OCI-LY1 (cell line): ENCODE results near the gene SSH2.

Source experiments
- H2AFZ ChIP-seq: fragments of 200-600 bp; sonication (generic), shearing (Covaris generic); 2 replicates; pipeline ENCODE4 v1.6.0; 2014; ENCODE audit warnings: antibody characterized with exemption, mild to moderate bottlenecking, low read length
- H3F3A ChIP-seq: fragments of 200-600 bp; sonication (generic), shearing (Covaris generic); 2 replicates; pipeline ENCODE4 v1.6.0; 2014; ENCODE audit warnings: mild to moderate bottlenecking, antibody characterized with exemption, low read length, moderate library complexity; ENCODE audit not compliant: insufficient read depth
- H3K27ac ChIP-seq: fragments of 200-600 bp; sonication (generic); 2 replicates; pipeline ENCODE4 v1.5.1; 2014; ENCODE audit warnings: low read length, mixed run types, mild to moderate bottlenecking, low read depth; ENCODE audit not compliant: poor library complexity, severe bottlenecking
- H3K27me3 ChIP-seq: fragments of 200-600 bp; sonication (generic); 2 replicates; pipeline ENCODE4 v1.6.0; 2014; ENCODE audit warnings: antibody characterized with exemption, mild to moderate bottlenecking, low read length, moderate library complexity; ENCODE audit not compliant: insufficient read depth
- H3K36me3 ChIP-seq: fragments of 200-600 bp; sonication (generic); 2 replicates; pipeline ENCODE4 v1.6.1; 2014; ENCODE audit warnings: mild to moderate bottlenecking, antibody characterized with exemption, low read length, moderate library complexity, mixed read lengths; ENCODE audit not compliant: insufficient read depth
- H3K4me1 ChIP-seq: fragments of 200-600 bp; sonication (generic); 2 replicates; pipeline ENCODE4 v1.5.1; 2014; ENCODE audit warnings: mild to moderate bottlenecking, low read length, moderate library complexity; ENCODE audit not compliant: insufficient read depth, severe bottlenecking
- H3K4me2 ChIP-seq: fragments of 200-600 bp; sonication (generic), shearing (Covaris generic); 2 replicates; pipeline ENCODE4 v1.6.1; 2014; ENCODE audit warnings: low read length
- H3K4me3 ChIP-seq: fragments of 200-600 bp; sonication (generic); 2 replicates; pipeline ENCODE4 v1.5.1; 2014; ENCODE audit warnings: low read length, low read depth, mild to moderate bottlenecking, mixed read lengths; ENCODE audit not compliant: poor library complexity, severe bottlenecking
- H3K79me2 ChIP-seq: fragments of 200-600 bp; shearing (Covaris generic); 2 replicates; pipeline ENCODE4 v1.6.1; 2016; ENCODE audit warnings: mixed run types, low read length, mixed read lengths; ENCODE audit not compliant: insufficient read depth
- H3K9ac ChIP-seq: fragments of 200-600 bp; sonication (generic), shearing (Covaris generic); 2 replicates; pipeline ENCODE4 v1.6.1; 2014; ENCODE audit warnings: mild to moderate bottlenecking, low read length, mixed read lengths
- H3K9me2 ChIP-seq: fragments of 200-600 bp; sonication (generic), shearing (Covaris generic); 2 replicates; pipeline ENCODE4 v1.6.1; 2014; ENCODE audit warnings: low read depth, mild to moderate bottlenecking, low read length, mixed read lengths
- H3K9me3 ChIP-seq: fragments of 200-600 bp; shearing (Covaris generic); 2 replicates; pipeline ENCODE4 v1.6.1; 2014; ENCODE audit warnings: low read length, mixed read lengths
- H4K20me1 ChIP-seq: fragments of 200-600 bp; sonication (generic), shearing (Covaris generic); 2 replicates; pipeline ENCODE4 v1.6.0; 2016; ENCODE audit warnings: mild to moderate bottlenecking, low read length; ENCODE audit not compliant: insufficient read depth
- EZH2 ChIP-seq: fragments of 200-600 bp; sonication (generic), shearing (Covaris generic); IDR thresholded peaks from 2 replicates; pipeline ENCODE4 v1.8.0; 2017; ENCODE audit warnings: borderline replicate concordance, mixed run types, mild to moderate bottlenecking, antibody characterized with exemption, low read length, moderate library complexity, mixed read lengths
- TF ChIP-seq, protein P1 (sequence below): fragments of 200-600 bp; sonication (generic), shearing (Covaris generic); IDR thresholded peaks from 2 replicates; pipeline ENCODE4 v1.5.1; 2017; ENCODE audit warnings: mild to moderate bottlenecking, antibody characterized with exemption, low read length, moderate library complexity, mixed read lengths

Gene SSH2

GRCh38 chr17:29710520-29710884, 219.5 kb downstream of the SSH2 start:
- Histone ChIP-seq H3K27me3 (no peaks in the 10 kb centered on the region), H3K79me2 (peaks cover 9% of the 10 kb centered on the region; the same call in 1 of the 2 replicates), H3K9me3 (no peaks in the 10 kb centered on the region), H3K9ac (no peak overlapping the region), H3K4me2 (no peak overlapping the region), H3K27ac (peak overlapping the region; percentile 58), H4K20me1 (no peaks in the 10 kb centered on the region), H3K4me1 (peaks cover 63% of the 10 kb centered on the region), H3K4me3 (no peak overlapping the region), H3K36me3 (peaks cover 10% of the 10 kb centered on the region), H2AFZ (no peak overlapping the region), H3F3A (no peaks in the 10 kb centered on the region), H3K9me2 (no peaks in the 10 kb centered on the region)
- no peak for TF ChIP-seq EZH2
- TF ChIP-seq, protein P1, sequence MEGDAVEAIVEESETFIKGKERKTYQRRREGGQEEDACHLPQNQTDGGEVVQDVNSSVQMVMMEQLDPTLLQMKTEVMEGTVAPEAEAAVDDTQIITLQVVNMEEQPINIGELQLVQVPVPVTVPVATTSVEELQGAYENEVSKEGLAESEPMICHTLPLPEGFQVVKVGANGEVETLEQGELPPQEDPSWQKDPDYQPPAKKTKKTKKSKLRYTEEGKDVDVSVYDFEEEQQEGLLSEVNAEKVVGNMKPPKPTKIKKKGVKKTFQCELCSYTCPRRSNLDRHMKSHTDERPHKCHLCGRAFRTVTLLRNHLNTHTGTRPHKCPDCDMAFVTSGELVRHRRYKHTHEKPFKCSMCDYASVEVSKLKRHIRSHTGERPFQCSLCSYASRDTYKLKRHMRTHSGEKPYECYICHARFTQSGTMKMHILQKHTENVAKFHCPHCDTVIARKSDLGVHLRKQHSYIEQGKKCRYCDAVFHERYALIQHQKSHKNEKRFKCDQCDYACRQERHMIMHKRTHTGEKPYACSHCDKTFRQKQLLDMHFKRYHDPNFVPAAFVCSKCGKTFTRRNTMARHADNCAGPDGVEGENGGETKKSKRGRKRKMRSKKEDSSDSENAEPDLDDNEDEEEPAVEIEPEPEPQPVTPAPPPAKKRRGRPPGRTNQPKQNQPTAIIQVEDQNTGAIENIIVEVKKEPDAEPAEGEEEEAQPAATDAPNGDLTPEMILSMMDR = no peak

- Histone ChIP-seq H3K79me2 (peaks cover 12% of the 10 kb centered on the region; the same call in 1 of the 2 replicates), H3K27ac (peak overlapping the region; percentile 58), H3K27me3 (no peaks in the 10 kb centered on the region), H3K9ac (no peak overlapping the region), H3K4me1 (peaks cover 63% of the 10 kb centered on the region), H3F3A (no peaks in the 10 kb centered on the region), H2AFZ (no peak overlapping the region), H3K9me3 (no peaks in the 10 kb centered on the region), H3K4me3 (no peak overlapping the region), H3K36me3 (peaks cover 10% of the 10 kb centered on the region), H4K20me1 (no peaks in the 10 kb centered on the region), H3K4me2 (no peak overlapping the region), H3K9me2 (no peaks in the 10 kb centered on the region)
- TF ChIP-seq, protein P1 = no peak
- no peak for TF ChIP-seq EZH2
These were observed 220.0 kb downstream of the SSH2 start for GRCh38 chr17:29709866-29710519.

GRCh38 chr17:29707212-29707571, 222.8 kb downstream of the SSH2 start:
- Histone ChIP-seq H3K4me3 (no peak overlapping the region), H3K9ac (peak overlapping the region; percentile 21; the same call in 1 of the 2 replicates), H3K27me3 (no peaks in the 10 kb centered on the region), H3K36me3 (peaks cover 27% of the 10 kb centered on the region), H3K27ac (peak overlapping the region; percentile 92), H3K4me1 (peaks cover 54% of the 10 kb centered on the region), H3K9me3 (no peaks in the 10 kb centered on the region), H3F3A (no peaks in the 10 kb centered on the region), H2AFZ (no peak overlapping the region), H3K4me2 (peak overlapping the region; percentile 21; the same call in 1 of the 2 replicates), H4K20me1 (no peaks in the 10 kb centered on the region), H3K79me2 (peaks cover 19% of the 10 kb centered on the region; the same call in 1 of the 2 replicates), H3K9me2 (no peaks in the 10 kb centered on the region)
- no peak for TF ChIP-seq EZH2
- TF ChIP-seq, protein P1 = no peak
